ENCODE results near the gene NF2. TPM values are rescaled to one million over a fixed set of nuclear protein-coding genes. Genes with fewer than 3 reads are reported as not detected.

NF2 gene
- total and polyA plus RNA-seq, 3 donors from 2014 or later, result 23.4 to 45.2 (median 32.5) TPM

DNA sequence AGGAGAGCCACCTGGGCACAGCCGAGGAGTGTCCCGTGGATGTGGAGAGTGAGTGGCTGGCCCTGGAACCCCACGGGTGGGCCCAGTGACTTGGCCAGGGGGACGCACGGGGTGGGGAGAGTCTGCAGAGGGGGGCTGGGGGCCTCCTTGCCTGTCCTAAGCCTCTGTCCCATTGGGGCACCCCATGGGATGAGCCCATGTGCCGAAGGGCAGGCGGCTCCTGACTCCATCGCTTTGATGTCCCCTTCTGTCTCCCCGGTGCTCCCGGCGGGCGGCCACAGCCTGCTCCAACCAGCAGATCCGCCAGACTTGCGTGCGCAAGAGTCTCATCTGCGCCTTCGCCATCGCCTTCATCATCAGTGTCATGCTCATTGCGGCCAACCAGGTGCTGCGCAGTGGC lies 125.7 kb downstream of the NF2 start:
- H3K36me3 ChIP-seq (ENCODE audit: low read depth, missing control alignments), result no peaks in the 10 kb centered on the region
- intact Hi-C loops (cut with DNase I; ENCODE audit: low total_unique reads), result no loop called here
- TF ChIP-seq POLR2A (IDR thresholded peaks at IDR 0.05), result no peak
- no peak for TF ChIP-seq CTCF (IDR thresholded peaks at IDR 0.05)
- DNase-seq, result no peak
- peaks cover 4% of the 10 kb centered on the region for H3K4me1 ChIP-seq
- H3K9me3 ChIP-seq, result no peaks in the 10 kb centered on the region
- H3K4me3 ChIP-seq, result no peak overlapping the region
- H3K27ac ChIP-seq, result no peak overlapping the region
- WGBS, 2 donors, result 91 to 94% methylated on average over 3 to 20 of the region's 20 CpGs
- no peaks in the 10 kb centered on the region for H3K27me3 ChIP-seq

DNA sequence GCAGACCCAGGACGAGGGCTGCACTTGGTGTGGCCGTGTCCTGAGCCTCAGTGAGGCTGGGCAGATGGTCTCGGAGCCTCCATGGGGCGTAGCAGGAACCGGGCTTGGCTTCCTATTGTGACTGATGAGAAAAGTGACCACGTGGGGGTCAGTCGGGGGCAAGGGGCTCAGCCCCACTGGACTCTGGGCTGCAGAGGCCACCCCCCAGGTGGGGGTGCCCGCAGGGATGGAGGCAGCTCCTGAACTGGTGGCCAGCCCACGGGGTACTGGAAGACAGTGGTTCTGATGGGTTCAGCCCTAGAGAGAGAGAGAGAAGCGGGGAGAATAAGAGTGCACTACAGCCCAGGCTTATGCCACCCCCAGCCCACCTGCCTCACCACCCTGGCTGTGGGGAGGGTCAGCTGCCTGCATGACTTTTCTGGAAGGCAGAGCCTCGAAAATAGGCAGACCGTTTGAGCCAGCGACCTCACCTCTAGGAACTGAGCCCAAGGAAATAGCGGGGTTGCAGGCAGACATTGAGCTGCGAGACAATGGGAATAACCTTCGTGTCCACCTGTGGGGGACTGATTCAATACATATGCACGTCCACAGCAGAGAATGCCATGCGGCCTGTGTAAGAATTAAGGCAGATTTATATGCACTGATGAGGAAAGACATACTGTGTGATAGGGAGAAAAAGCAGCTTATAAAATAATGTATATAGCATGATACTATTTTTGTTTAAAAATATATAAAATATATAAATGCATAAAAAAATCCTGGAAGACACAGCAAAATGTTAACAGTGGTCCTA lies 127.8 kb downstream of the NF2 start:
- Histone ChIP-seq H3K27ac (no peak overlapping the region), H3K4me3 (no peak overlapping the region), H3K9me3 (no peaks in the 10 kb centered on the region), H3K36me3 (ENCODE audit: low read depth, missing control alignments) (no peaks in the 10 kb centered on the region), H3K27me3 (no peaks in the 10 kb centered on the region), H3K4me1 (peaks cover 4% of the 10 kb centered on the region)
- no peak for DNase-seq
- intact Hi-C loops (cut with DNase I; ENCODE audit: low total_unique reads), result no loop called here
- TF ChIP-seq POLR2A (IDR thresholded peaks at IDR 0.05) (no peak), CTCF (IDR thresholded peaks at IDR 0.05) (no peak)
- WGBS, 2 donors, result 85 to 89% methylated on average over 13 to 18 of the region's 18 CpGs

DNA sequence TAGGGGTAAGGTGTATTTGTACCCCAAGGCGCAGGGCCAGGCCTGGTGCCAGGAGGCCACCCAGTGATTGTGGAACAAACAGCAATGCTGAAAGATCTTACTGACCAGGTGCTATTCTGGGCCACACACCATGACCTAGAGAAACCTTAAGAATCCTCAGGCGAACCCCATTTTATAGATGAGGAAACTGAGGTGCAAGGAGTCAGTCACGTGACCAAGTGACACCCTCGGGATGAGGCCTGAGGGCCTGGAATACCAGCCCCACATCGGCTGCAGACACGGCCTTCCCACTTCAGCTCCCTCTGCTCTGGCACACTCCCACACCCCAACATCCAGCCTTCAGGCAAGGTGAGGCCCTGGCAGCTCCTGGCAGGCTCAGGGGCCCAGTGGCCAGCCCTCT lies 129.4 kb downstream of the NF2 start:
- TF ChIP-seq POLR2A (IDR thresholded peaks at IDR 0.05) (no peak), CTCF (IDR thresholded peaks at IDR 0.05) (no peak)
- DNase-seq, result no peak
- 76 to 86% methylated on average over 6 of the region's 6 CpGs for WGBS, 2 donors
- no peak overlapping the region for H3K4me3 ChIP-seq
- H3K27me3 ChIP-seq, result no peaks in the 10 kb centered on the region
- H3K9me3 ChIP-seq, result no peaks in the 10 kb centered on the region
- intact Hi-C loops (cut with DNase I; ENCODE audit: low total_unique reads), result no loop called here
- H3K36me3 ChIP-seq (ENCODE audit: low read depth, missing control alignments), result no peaks in the 10 kb centered on the region
- no peak overlapping the region for H3K27ac ChIP-seq
- no peaks in the 10 kb centered on the region for H3K4me1 ChIP-seq

GRCh38 chr22:29733362-29734201 lies 130.1 kb downstream of the NF2 start:
- Histone ChIP-seq H3K4me3 (no peak overlapping the region), H3K9me3 (no peaks in the 10 kb centered on the region), H3K4me1 (no peaks in the 10 kb centered on the region), H3K27me3 (no peaks in the 10 kb centered on the region), H3K27ac (no peak overlapping the region), H3K36me3 (ENCODE audit: low read depth, missing control alignments) (no peaks in the 10 kb centered on the region)
- TF ChIP-seq CTCF (IDR thresholded peaks at IDR 0.05) (no peak), POLR2A (IDR thresholded peaks at IDR 0.05) (no peak)
- DNase-seq, result no peak
- intact Hi-C loops (cut with DNase I; ENCODE audit: low total_unique reads), result no loop called here
- 71 to 85% methylated on average over 18 to 19 of the region's 19 CpGs for WGBS, 2 donors

All from testis (tissue), 3 donors.